Endothelial cell of umbilical vein (primary cell): ENCODE results near the gene RPS23. TPM values are rescaled to one million over a fixed set of nuclear protein-coding genes. Genes with fewer than 3 reads are reported as not detected.

Experiments used
- BruUV-seq: library from RNA; stranded (reverse); fragments of 400-500 nt; replicated peaks from 2 replicates; lab custom pipeline; 2021; lab: Mats Ljungman, UMichigan
- CTCF ChIA-PET: fragments of 300-600, 350-600 bp; sonication (Branson Sonifier 250); formaldehyde crosslinking; loops from one replicate; lab custom pipeline; 2021; ENCODE audit warnings: antibody characterized with exemption, inconsistent platforms; lab: Charles Lee
- POLR2A ChIA-PET: fragments of 300-600, 350-600 bp; sonication (Branson Sonifier 250); formaldehyde crosslinking; loops from one replicate; lab custom pipeline; 2021; ENCODE audit warnings: antibody characterized with exemption, inconsistent platforms; lab: Charles Lee
- DNase-seq: peaks from one replicate; pipeline ENCODE4 v3.0.0-alpha.2; 2011; ENCODE audit warnings: low read depth, low spot score
- FAIRE-seq: peaks from 2 replicates; lab custom pipeline; 2011; peaks lifted over from hg19 to GRCh38; lab: Jason Lieb, UNC
- H2AFZ ChIP-seq: 2 replicates; pipeline ENCODE4 v1.6.0; 2012; ENCODE audit warnings: low read depth, low read length, control low read depth, inconsistent platforms
- H3K27ac ChIP-seq: 2 replicates; pipeline ENCODE4 v1.5.1; 2011; ENCODE audit warnings: low read depth, mild to moderate bottlenecking, control low read depth, low read length, moderate library complexity; ENCODE audit not compliant: insufficient read depth
- H3K27me3 ChIP-seq, 2 experiments: 2 replicates each; pipeline versions ENCODE4 v1.6.0 to v1.6.1; 2011; ENCODE audit warnings: low read length in 2 of 2, mixed read lengths in 1 of 2; ENCODE audit not compliant: control insufficient read depth in 2 of 2, insufficient read depth in 2 of 2
- H3K36me3 ChIP-seq, 2 experiments: 2 replicates in 1 of 2; 3 replicates in 1 of 2; pipeline ENCODE4 v1.5.1; 2011; ENCODE audit warnings: low read length in 2 of 2, mild to moderate bottlenecking in 1 of 2, moderate library complexity in 1 of 2; ENCODE audit not compliant: control insufficient read depth in 2 of 2, insufficient read depth in 2 of 2; ENCODE audit errors: extremely low read depth in 1 of 2
- H3K4me1 ChIP-seq: 3 replicates; pipeline ENCODE4 v1.5.1; 2011; ENCODE audit warnings: mild to moderate bottlenecking, low read length; ENCODE audit not compliant: control insufficient read depth, insufficient read depth; ENCODE audit errors: extremely low read depth
- H3K4me2 ChIP-seq: 2 replicates; pipeline ENCODE4 v1.6.1; 2011; ENCODE audit warnings: low read length, control low read depth, mixed read lengths; ENCODE audit not compliant: insufficient read depth
- H3K4me3 ChIP-seq, 3 experiments: fragments of 200-600 bp in 1 of 3; sonication (generic), shearing (Covaris generic) in 1 of 3; replicated peaks in 1 of 3; 2 replicates each; pipeline ENCODE4 v1.5.1; 2011 to 2016; ENCODE audit warnings: control low read depth in 3 of 3, low read length in 3 of 3, mild to moderate bottlenecking in 2 of 3, inconsistent platforms in 1 of 3, low read depth in 1 of 3, moderate library complexity in 1 of 3; ENCODE audit not compliant: insufficient read depth in 1 of 3
- H3K79me2 ChIP-seq: 2 replicates; pipeline ENCODE4 v1.6.0; 2012; ENCODE audit warnings: low read length, inconsistent platforms; ENCODE audit not compliant: control insufficient read depth, insufficient read depth
- H3K9ac ChIP-seq: replicated peaks from 2 replicates; pipeline ENCODE3; 2011; ENCODE audit warnings: low read length, control low read depth; ENCODE audit not compliant: insufficient read depth; ENCODE audit errors: extremely low read depth
- H3K9me1 ChIP-seq: replicated peaks from 3 replicates; pipeline ENCODE4 v1.6.0; 2011; ENCODE audit warnings: mild to moderate bottlenecking, low read length; ENCODE audit not compliant: control insufficient read depth, insufficient read depth; ENCODE audit errors: extremely low read depth
- H3K9me3 ChIP-seq: replicated peaks from 2 replicates; pipeline ENCODE4 v1.5.1; 2012; ENCODE audit warnings: low read length, inconsistent platforms; ENCODE audit not compliant: control insufficient read depth, insufficient read depth
- H4K20me1 ChIP-seq: replicated peaks from 2 replicates; pipeline ENCODE3; 2011; ENCODE audit warnings: mild to moderate bottlenecking, low read length; ENCODE audit not compliant: control insufficient read depth, insufficient read depth; ENCODE audit errors: extremely low read depth
- EZH2 ChIP-seq: IDR thresholded peaks from 2 replicates; pipeline ENCODE4 v1.6.1; 2012; ENCODE audit warnings: borderline replicate concordance, low read depth, mild to moderate bottlenecking, moderate library complexity, low read length, inconsistent platforms; ENCODE audit not compliant: severe bottlenecking
- FOS ChIP-seq: IDR thresholded peaks from 2 replicates; pipeline ENCODE4 v1.6.1; 2011; ENCODE audit warnings: mild to moderate bottlenecking, low read length, moderate library complexity, borderline replicate concordance; ENCODE audit not compliant: insufficient read depth
- GATA2 ChIP-seq: IDR thresholded peaks from 2 replicates; pipeline ENCODE4 v1.7.0; 2011; ENCODE audit warnings: low read depth, mild to moderate bottlenecking, moderate library complexity, mixed read lengths, low read length; ENCODE audit not compliant: insufficient read length, insufficient read depth
- JUN ChIP-seq: IDR thresholded peaks from 2 replicates; pipeline ENCODE4 v1.6.1; 2011; ENCODE audit warnings: borderline replicate concordance, low read depth; ENCODE audit not compliant: insufficient read length, insufficient read depth
- MAX ChIP-seq: IDR thresholded peaks from 2 replicates; pipeline ENCODE4 v1.6.1; 2011; ENCODE audit not compliant: insufficient read depth, insufficient read length
- MYC ChIP-seq: IDR thresholded peaks from one replicate; pipeline ENCODE4 v1.6.1; 2011; ENCODE audit warnings: mild to moderate bottlenecking, low read depth, low read length
- POLR2A ChIP-seq: IDR thresholded peaks from 2 replicates; pipeline ENCODE4 v1.6.1; 2012; ENCODE audit warnings: low read depth, mild to moderate bottlenecking, control low read depth, low read length
- POLR2AphosphoS5 ChIP-seq: IDR thresholded peaks from 2 replicates; pipeline ENCODE4 v1.6.1; 2012; ENCODE audit warnings: low read depth, mild to moderate bottlenecking, control low read depth, low read length, moderate library complexity; ENCODE audit not compliant: insufficient read depth
- dilution Hi-C: fragments of 300-500 bp; cut with MboI; formaldehyde crosslinking; loops from one replicate; pipeline ENCODE4 v1.15.0; 2019; ENCODE audit warnings: low sequenced_read_pairs; ENCODE audit not compliant: extremely low pct_ligation_motif_present
- intact Hi-C: fragments of 100-400 bp; cut with micrococcal nuclease; formaldehyde crosslinking; loops from one replicate; pipeline ENCODE4 v1.10.0; 2022
- polyA plus RNA-seq, 4 experiments: library from polyadenylated mRNA; depleted of rRNA in 3 of 4; stranded (reverse) in 3 of 4; unstranded in 1 of 4; fragments of >200 nt; gene quantifications; 2 replicates each; pipeline versions ENCODE4 v1.2.1 to v1.2.3, GENCODE V29; 2011 to 2012; ENCODE audit warnings: missing spikeins in 1 of 4
- total RNA-seq: library from RNA; stranded (reverse); gene quantifications from 2 replicates; pipeline ENCODE4 v1.2.3, GENCODE V29; 2021
- TF ChIP-seq, protein P1 (sequence below), 2 donors: IDR thresholded peaks; 1 replicate in 1 of 2; 2 replicates in 1 of 2; pipeline ENCODE4 v1.5.1; 2011; ENCODE audit warnings: low read length in 2 of 2, mild to moderate bottlenecking in 2 of 2, moderate library complexity in 2 of 2, control low read depth in 1 of 2, inconsistent platforms in 1 of 2, low read depth in 1 of 2; ENCODE audit not compliant: insufficient read depth in 1 of 2; ENCODE audit errors: extremely low read depth in 1 of 2

The RPS23 gene
- total and polyA plus RNA-seq, 2 donors (not counting 3 experiments of a cell fraction or from before 2014, with no cell fraction given), result 2,037 to 3,265 TPM

DNA sequence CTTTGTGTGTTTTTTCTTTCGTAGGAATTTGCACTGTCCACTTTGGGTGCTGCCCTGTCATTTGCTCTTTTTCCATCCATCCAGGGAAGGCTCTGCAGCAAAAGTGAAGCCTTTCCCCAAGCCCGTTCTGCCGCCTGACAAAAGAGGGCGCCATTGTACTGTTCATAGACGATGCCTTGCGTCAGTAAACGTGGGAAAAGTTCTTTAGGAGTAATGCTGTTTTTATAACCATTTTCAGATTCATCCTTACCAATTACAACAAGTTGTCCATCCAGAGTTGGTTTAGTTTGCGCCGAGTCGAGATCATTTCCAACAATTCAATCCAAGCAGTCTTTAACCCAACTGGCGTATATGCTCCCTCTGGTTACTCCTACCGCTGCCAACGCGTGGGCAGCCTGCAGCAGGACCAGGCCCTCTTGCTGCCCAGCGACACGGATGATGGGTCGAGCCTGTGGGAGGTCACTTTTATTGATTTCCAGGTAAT is 34.3 kb upstream of the RPS23 start:
- Histone ChIP-seq H3K27me3 (peaks cover 3 to 4% of the 10 kb centered on the region in 2 experiments), H4K20me1 (no peaks in the 10 kb centered on the region), H3K4me1 (peaks cover 7% of the 10 kb centered on the region), H3K36me3 (no peaks in the 10 kb centered on the region), H3K79me2 (no peaks in the 10 kb centered on the region), H3K4me2 (no peak overlapping the region), H3K9me3 (no peaks in the 10 kb centered on the region), H3K9me1 (no peaks in the 10 kb centered on the region), H3K27ac (no peak overlapping the region), H3K4me3 (no peak overlapping the region), H2AFZ (no peak overlapping the region), H3K9ac (no peak overlapping the region)
- dilution Hi-C loops (no loop called here), intact Hi-C loops (loop anchor here (1.0 to 5.0 kb wide), 5 partner anchors 482 to 1400 kb away; no protein-coding TSS in a partner anchor)
- BruUV-seq, result no TSS peak
- POLR2A ChIA-PET, result no interaction called here
- FAIRE-seq (peak; percentile 92), DNase-seq (peak; percentile 63)
- no peak for TF ChIP-seq GATA2
- TF ChIP-seq, protein P1, sequence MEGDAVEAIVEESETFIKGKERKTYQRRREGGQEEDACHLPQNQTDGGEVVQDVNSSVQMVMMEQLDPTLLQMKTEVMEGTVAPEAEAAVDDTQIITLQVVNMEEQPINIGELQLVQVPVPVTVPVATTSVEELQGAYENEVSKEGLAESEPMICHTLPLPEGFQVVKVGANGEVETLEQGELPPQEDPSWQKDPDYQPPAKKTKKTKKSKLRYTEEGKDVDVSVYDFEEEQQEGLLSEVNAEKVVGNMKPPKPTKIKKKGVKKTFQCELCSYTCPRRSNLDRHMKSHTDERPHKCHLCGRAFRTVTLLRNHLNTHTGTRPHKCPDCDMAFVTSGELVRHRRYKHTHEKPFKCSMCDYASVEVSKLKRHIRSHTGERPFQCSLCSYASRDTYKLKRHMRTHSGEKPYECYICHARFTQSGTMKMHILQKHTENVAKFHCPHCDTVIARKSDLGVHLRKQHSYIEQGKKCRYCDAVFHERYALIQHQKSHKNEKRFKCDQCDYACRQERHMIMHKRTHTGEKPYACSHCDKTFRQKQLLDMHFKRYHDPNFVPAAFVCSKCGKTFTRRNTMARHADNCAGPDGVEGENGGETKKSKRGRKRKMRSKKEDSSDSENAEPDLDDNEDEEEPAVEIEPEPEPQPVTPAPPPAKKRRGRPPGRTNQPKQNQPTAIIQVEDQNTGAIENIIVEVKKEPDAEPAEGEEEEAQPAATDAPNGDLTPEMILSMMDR (IDR thresholded peaks at IDR 0.05; ENCODE audit: extremely low read depth in 1 of 2, insufficient read depth in 1 of 2, low read depth in 1 of 2, low read length in 2 of 2), result peak; percentile 77 to 90
- CTCF ChIA-PET, result interaction anchor here (0.8 to 2.7 kb wide), 17 partner anchors 13 to 1252 kb away, joined by 3 to 15 read pairs (median 4); no protein-coding TSS in a partner anchor

- ChIA-PET POLR2A (no interaction called here), CTCF (no interaction called here)
- no peak overlapping the region for H3K9ac ChIP-seq
- H3K4me2 ChIP-seq, result no peak overlapping the region
- no peaks in the 10 kb centered on the region for H4K20me1 ChIP-seq
- H3K36me3 ChIP-seq, result no peaks in the 10 kb centered on the region
- peaks cover 7% of the 10 kb centered on the region for H3K4me1 ChIP-seq
- TF ChIP-seq FOS (no peak), GATA2 (no peak), POLR2A (no peak), POLR2AphosphoS5 (no peak), MAX (no peak), MYC (no peak), EZH2 (no peak), JUN (no peak)
- TF ChIP-seq, protein P1 (IDR thresholded peaks at IDR 0.05; ENCODE audit: extremely low read depth in 1 of 2, insufficient read depth in 1 of 2, low read depth in 1 of 2, low read length in 2 of 2), result no peak
- H3K4me3 ChIP-seq, result no peak overlapping the region
- dilution Hi-C loops (no loop called here), intact Hi-C loops (no loop called here)
- no peak overlapping the region for H2AFZ ChIP-seq
- H3K79me2 ChIP-seq, result no peaks in the 10 kb centered on the region
- no peaks in the 10 kb centered on the region for H3K9me1 ChIP-seq
- peaks cover 0 to 3% of the 10 kb centered on the region in 2 experiments for H3K27me3 ChIP-seq
- DNase-seq, result no peak
- H3K9me3 ChIP-seq, result no peaks in the 10 kb centered on the region
- no peak for FAIRE-seq
- no TSS peak for BruUV-seq
- no peak overlapping the region for H3K27ac ChIP-seq
These were observed 31.0 kb upstream of the RPS23 start for GRCh38 chr5:82309091-82309531.
